Nephron (organoid): ENCODE results near the gene SLC35E2B.
"Not testable (repeated sequence)": the region's sequence is repeated elsewhere in the genome, so short reads cannot be mapped to it uniquely, and the experiment has no call there.

Source experiments
- H3K27ac Mint-ChIP-seq, 3 experiments: 2 replicates each; pipeline ENCODE4 v1.8.0; 2020; ENCODE audit warnings: mixed read lengths in 3 of 3, mild to moderate bottlenecking in 2 of 3, moderate library complexity in 1 of 3
- H3K27me3 Mint-ChIP-seq: 2 replicates; pipeline ENCODE4 v1.8.0; 2021; ENCODE audit warnings: low read depth, mild to moderate bottlenecking, moderate library complexity, mixed read lengths
- H3K36me3 Mint-ChIP-seq: 2 replicates; pipeline ENCODE4 v1.8.0; 2020; ENCODE audit warnings: low read depth, mixed read lengths
- H3K4me1 Mint-ChIP-seq: 2 replicates; pipeline ENCODE4 v1.8.0; 2020; ENCODE audit warnings: mixed read lengths
- H3K4me3 Mint-ChIP-seq, 3 experiments: 2 replicates each; pipeline ENCODE4 v1.8.0; 2020; ENCODE audit warnings: mild to moderate bottlenecking in 3 of 3, mixed read lengths in 3 of 3, moderate library complexity in 2 of 3
- H3K9me3 Mint-ChIP-seq: 2 replicates; pipeline ENCODE4 v1.8.0; 2020; ENCODE audit warnings: mixed read lengths
- TF ChIP-seq, protein P1 (sequence below), 3 experiments: fragments of 200-600 bp; sonication (generic); IDR thresholded peaks; one replicate each; pipeline ENCODE4 v1.5.0; 2021; ENCODE audit warnings: antibody characterized with exemption in 3 of 3; ENCODE audit not compliant: unreplicated experiment in 3 of 3

The SLC35E2B gene

DNA sequence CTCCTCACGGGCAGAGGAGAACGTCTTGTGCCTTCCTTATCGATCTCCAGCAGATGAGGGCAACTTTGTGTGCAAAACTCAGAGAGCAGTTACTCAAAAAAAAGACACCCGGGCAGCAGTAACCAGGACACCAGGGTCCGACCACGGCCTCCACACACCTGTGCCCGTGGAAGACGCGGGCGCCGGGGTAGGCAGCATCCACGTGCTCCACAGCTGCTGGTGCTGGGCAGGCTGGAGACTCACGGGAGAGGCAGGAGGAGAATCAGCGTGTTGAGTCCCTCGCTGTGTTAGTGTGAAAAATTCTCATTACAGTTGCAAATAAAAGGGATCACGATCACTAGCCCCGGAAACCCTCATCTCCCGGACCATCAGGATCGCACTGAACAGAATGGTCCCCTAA is 6.5 kb upstream of the SLC35E2B start:
- H3K36me3 Mint-ChIP-seq, H3K4me1 Mint-ChIP-seq, H3K9me3 Mint-ChIP-seq, H3K27ac Mint-ChIP-seq, H3K4me3 Mint-ChIP-seq, H3K27me3 Mint-ChIP-seq: not testable (repeated sequence)

DNA sequence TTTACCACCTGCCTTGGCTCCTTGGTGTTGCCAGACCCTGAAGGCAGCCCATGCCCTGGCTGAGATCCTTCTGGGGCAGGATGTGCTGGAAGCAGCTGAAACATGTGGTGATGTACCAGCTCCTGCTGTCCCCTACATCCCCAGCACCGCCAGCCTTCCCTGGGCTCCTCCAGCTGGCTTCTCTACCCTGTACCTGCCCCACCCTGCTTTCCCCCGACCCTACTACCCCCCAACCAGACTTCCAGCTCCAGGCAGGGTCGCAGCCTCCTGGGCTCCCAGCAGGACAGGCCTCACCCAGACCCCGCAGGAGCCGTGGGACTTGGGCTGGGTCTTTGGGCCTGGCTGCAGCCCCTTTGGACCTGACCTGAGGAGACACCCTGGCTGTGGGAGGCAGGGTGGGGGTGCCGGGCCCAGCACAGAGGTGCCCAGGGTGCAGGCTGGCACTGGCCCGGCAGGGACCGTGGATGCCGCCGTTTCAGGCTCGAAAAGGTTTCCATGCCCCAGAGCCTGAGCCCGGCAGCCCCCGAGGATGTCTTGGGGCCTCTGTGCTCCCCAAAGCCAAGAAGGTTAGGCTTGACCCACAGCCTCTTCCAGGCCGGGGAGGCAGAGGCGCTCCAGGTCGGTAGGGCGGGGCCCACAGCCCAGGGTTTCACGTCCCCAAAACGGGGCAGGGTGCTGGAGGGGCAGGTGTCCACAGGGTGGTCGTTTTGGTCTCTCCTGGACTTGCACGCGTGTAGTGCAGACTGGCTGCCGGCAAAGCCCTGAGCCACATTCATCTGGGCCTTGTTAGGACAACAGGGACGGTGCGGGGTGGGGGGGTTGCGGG is 5.0 kb upstream of the SLC35E2B start:
- not testable (repeated sequence) for H3K27me3 Mint-ChIP-seq, H3K4me1 Mint-ChIP-seq, H3K9me3 Mint-ChIP-seq, H3K36me3 Mint-ChIP-seq, H3K4me3 Mint-ChIP-seq, H3K27ac Mint-ChIP-seq

DNA sequence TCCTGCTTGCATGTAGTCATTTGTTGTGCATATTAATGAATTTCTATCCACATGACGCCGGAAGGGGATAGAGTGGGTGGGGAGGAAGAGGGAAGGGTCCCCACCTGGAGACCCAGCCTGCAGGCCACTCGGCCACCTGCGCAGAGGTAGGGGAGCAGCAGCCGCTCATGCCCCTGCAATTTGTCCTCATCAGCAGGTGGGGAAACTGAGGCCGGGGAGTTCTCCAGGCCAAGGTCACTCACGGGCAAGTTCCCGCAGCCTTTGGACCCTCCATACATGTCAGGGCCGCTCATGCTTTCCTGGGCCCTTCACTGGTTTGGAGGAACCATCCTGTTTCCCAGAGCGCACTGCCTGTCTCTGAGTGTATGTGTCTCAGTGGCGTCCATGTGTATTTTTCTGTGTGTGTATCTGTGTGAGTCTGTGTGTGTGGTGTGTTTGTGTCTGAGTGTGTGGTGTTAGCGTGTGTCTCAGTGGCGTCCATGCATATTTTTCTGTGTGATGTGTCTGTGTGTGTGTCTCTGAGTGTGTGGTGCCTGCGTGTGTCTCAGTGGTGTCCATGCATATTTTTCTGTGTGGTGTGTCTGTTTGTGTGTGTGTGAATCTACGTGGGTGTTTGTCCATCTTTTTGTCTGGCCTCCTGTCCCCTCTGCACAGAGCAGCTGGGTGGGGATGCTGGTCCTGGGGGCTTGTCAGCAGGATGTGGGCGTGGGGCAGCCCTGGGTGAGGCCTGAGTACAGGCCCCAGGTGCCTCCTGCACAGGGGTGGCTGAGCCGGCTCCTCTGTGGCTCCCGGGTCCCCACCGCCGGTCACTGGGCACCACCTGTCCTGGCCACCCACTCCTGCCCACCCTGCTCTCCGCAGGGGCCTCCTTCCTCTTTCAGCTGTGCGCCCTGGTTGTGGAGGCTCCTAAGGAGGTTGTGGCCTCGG is 4.1 kb upstream of the SLC35E2B start:
- not testable (repeated sequence) for H3K36me3 Mint-ChIP-seq, H3K4me1 Mint-ChIP-seq, H3K27me3 Mint-ChIP-seq, H3K9me3 Mint-ChIP-seq, H3K4me3 Mint-ChIP-seq
- peak overlapping the region in 2 of 3 experiments; percentile 54 to 62 for H3K27ac Mint-ChIP-seq

DNA sequence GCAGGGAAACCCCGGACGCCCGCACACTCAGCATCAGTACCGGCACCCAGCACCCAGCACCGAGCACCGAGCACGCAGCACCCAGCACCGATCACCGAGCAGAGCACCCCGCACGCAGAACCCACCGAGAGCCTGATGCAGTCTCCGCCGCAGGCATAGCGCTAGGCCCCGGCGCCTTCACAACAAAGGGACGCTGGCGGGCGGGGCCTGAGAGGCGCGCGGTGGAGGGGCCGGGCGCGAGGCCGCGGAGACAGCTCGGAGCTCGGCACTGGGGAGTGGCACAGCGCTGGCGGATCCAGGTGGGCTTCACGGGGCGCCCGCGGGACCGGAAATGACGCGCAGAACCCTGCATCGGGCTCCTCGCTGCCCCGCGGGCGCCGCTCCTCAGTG is 276 bp downstream of the SLC35E2B start:
- not testable (repeated sequence) for H3K4me1 Mint-ChIP-seq, H3K9me3 Mint-ChIP-seq, H3K36me3 Mint-ChIP-seq, H3K27me3 Mint-ChIP-seq
- H3K27ac Mint-ChIP-seq, result peak overlapping the region; percentile 51 to 96 (median 75)
- peak overlapping the region; percentile 81 to 84 (median 81) for H3K4me3 Mint-ChIP-seq

DNA sequence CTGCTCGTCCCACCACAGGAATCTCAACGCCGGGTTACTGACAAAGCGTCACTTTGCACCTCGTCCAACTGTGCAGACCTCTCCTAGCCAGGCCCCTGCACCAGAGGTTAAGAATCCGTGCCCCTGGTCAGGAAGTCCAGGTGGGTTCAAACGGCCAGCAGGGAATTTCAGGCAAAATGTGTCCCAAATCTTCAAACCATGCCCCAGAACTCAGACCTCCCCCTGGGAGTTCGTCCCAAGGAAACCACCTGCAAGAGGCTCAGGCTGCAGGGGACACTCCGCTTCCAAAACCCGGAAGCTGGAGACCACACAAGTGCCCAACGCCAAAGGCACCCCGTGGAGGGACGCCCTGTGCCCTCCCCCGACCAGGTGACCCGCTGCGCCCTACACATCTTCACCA is 1.2 kb downstream of the SLC35E2B start:
- H3K36me3 Mint-ChIP-seq, H3K4me3 Mint-ChIP-seq, H3K27ac Mint-ChIP-seq, H3K4me1 Mint-ChIP-seq, H3K27me3 Mint-ChIP-seq, H3K9me3 Mint-ChIP-seq: not testable (repeated sequence)

DNA sequence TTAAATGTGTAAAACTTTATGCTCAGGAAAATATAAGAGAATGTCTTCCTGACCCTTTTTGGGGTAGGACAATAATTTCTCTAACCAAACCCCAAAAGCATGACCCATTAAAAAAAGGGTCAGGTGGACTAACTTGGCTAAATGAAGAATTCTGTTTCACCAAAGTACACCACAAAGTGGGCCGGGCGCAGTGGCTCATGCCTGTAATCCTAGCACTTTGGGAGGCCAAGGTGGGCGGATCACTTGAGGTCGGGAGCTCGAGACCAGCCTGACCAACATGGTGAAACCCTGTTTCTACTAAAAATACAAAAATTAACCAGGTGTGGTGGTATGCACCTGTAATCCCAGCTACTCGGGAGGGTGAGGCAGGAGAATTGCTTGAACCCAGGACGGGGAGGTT is 3.1 kb downstream of the SLC35E2B start:
- peak overlapping the region in 1 of 3 experiments; percentile 57 for H3K27ac Mint-ChIP-seq
- H3K4me1 Mint-ChIP-seq, H3K9me3 Mint-ChIP-seq, H3K27me3 Mint-ChIP-seq: not testable (repeated sequence)
- H3K36me3 Mint-ChIP-seq, result peaks cover 13% of the 10 kb centered on the region
- peak overlapping the region; percentile 54 to 77 (median 68) for H3K4me3 Mint-ChIP-seq

DNA sequence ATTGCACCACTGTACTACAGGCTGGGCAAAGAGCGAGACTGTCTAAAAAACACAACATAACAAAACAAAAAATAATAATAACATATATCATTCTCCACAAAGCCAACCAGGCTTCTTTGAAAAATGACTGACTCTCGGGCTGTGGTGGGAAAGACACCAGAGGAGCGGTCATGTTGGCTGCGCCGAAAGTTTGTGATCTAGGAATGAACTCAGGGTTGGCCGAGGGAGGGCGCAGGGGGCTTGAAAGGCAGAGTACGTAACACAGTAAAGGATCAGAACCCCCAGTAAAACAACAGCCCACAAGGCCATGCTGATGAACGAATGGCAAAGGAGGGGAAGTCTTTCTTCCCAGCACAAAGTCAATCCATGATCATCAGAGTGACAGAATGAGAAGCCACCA is 4.7 kb downstream of the SLC35E2B start:
- TF ChIP-seq, protein P1, sequence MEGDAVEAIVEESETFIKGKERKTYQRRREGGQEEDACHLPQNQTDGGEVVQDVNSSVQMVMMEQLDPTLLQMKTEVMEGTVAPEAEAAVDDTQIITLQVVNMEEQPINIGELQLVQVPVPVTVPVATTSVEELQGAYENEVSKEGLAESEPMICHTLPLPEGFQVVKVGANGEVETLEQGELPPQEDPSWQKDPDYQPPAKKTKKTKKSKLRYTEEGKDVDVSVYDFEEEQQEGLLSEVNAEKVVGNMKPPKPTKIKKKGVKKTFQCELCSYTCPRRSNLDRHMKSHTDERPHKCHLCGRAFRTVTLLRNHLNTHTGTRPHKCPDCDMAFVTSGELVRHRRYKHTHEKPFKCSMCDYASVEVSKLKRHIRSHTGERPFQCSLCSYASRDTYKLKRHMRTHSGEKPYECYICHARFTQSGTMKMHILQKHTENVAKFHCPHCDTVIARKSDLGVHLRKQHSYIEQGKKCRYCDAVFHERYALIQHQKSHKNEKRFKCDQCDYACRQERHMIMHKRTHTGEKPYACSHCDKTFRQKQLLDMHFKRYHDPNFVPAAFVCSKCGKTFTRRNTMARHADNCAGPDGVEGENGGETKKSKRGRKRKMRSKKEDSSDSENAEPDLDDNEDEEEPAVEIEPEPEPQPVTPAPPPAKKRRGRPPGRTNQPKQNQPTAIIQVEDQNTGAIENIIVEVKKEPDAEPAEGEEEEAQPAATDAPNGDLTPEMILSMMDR (IDR thresholded peaks at IDR 0.05; ENCODE audit: unreplicated experiment in 3 of 3), result no peak
- H3K9me3 Mint-ChIP-seq, result no peaks in the 10 kb centered on the region
- H3K27me3 Mint-ChIP-seq, result no peaks in the 10 kb centered on the region
- H3K4me3 Mint-ChIP-seq, result peak overlapping the region; percentile 40 to 73 (median 52)
- H3K36me3 Mint-ChIP-seq, result peaks cover 17% of the 10 kb centered on the region
- H3K4me1 Mint-ChIP-seq, result peaks cover 5% of the 10 kb centered on the region
- peak overlapping the region in 1 of 3 experiments; percentile 56 for H3K27ac Mint-ChIP-seq

DNA sequence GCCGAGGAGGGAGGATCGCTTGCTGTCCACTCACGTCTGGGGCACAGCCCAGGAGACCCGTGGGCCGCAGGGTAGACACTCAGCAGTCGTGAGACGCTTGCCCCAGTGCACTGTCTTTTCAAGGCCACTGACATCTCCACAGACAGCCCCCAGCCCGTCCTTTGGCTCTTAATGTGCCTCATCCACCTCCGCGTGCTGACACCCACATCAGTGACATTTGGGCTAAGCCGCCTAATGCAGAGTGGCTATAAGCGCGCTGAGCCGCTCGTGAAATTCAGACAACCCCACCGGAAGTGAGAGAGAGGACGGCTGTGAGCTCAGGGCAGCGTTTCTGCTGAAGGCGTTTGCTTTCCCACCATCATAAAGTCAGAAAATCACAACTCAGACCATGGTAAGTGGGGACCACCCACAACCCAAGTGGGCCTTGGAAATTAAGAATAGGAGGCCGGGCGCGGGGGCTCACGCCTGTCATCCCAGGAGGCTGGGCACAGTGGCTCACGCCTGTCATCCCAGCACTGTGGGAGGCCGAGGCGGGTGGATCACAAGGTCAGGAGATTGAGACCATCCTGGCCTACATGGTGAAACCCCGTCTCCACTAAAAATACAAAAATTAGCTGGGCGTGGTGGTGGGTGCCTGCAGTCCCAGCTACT is 8.4 kb downstream of the SLC35E2B start:
- no peak overlapping the region for H3K4me3 Mint-ChIP-seq
- peak overlapping the region in 1 of 3 experiments; percentile 22 for H3K27ac Mint-ChIP-seq
- H3K27me3 Mint-ChIP-seq, result no peaks in the 10 kb centered on the region

More for the DNA sequence above, 8.4 kb downstream of the SLC35E2B start:
- TF ChIP-seq, protein P1 (IDR thresholded peaks at IDR 0.05; ENCODE audit: unreplicated experiment in 3 of 3), result no peak
- Mint-ChIP-seq H3K4me1 (peaks cover 5% of the 10 kb centered on the region), H3K36me3 (peaks cover 17% of the 10 kb centered on the region), H3K9me3 (no peaks in the 10 kb centered on the region)
